Smooth muscle cell (in vitro differentiated cells): ENCODE results near the gene IL3RA. TPM values are rescaled to one million over a fixed set of nuclear protein-coding genes. Genes with fewer than 3 reads are reported as not detected.

ENCODE experiments used
- DNase-seq: peaks from one replicate; lab custom pipeline; 2025; ENCODE audit not compliant: unreplicated experiment; lab: John Stamatoyannopoulos, UW
- H2AFZ ChIP-seq: fragments of 200-600 bp; sonication (generic); 2 replicates; pipeline ENCODE4 v1.6.0; 2016; ENCODE audit warnings: antibody characterized with exemption, low read depth, mild to moderate bottlenecking
- H3F3A ChIP-seq: fragments of 200-600 bp; sonication (generic); 2 replicates; pipeline ENCODE4 v1.6.0; 2017; ENCODE audit warnings: antibody characterized with exemption, low read depth
- H3K27ac ChIP-seq: fragments of 200-600 bp; sonication (generic); 2 replicates; pipeline ENCODE4 v1.5.1; 2016; ENCODE audit warnings: low read depth, mild to moderate bottlenecking
- H3K27me3 ChIP-seq: fragments of 200-600 bp; sonication (generic); 2 replicates; pipeline ENCODE4 v1.6.1; 2016; ENCODE audit warnings: low read depth, mild to moderate bottlenecking
- H3K36me3 ChIP-seq: fragments of 200-600 bp; sonication (generic); 2 replicates; pipeline ENCODE4 v1.5.1; 2016; ENCODE audit warnings: low read depth
- H3K4me1 ChIP-seq: fragments of 200-600 bp; sonication (generic); 2 replicates; pipeline ENCODE4 v1.5.1; 2016; ENCODE audit warnings: low read depth
- H3K4me2 ChIP-seq: fragments of 200-600 bp; sonication (generic); 2 replicates; pipeline ENCODE4 v1.6.0; 2016; ENCODE audit warnings: mild to moderate bottlenecking
- H3K4me3 ChIP-seq: fragments of 200-600 bp; sonication (generic); 2 replicates; pipeline ENCODE4 v1.5.1; 2016; ENCODE audit warnings: mild to moderate bottlenecking
- H3K79me2 ChIP-seq: fragments of 200-600 bp; sonication (generic); 2 replicates; pipeline ENCODE4 v1.6.0; 2016; ENCODE audit warnings: low read depth, mild to moderate bottlenecking
- H3K9ac ChIP-seq: fragments of 200-600 bp; sonication (generic); 2 replicates; pipeline ENCODE4 v1.6.0; 2016; ENCODE audit warnings: low read depth
- H3K9me3 ChIP-seq: fragments of 200-600 bp; sonication (generic); replicated peaks from 2 replicates; pipeline ENCODE4 v1.5.1; 2016; ENCODE audit warnings: low read depth
- H4K20me1 ChIP-seq: fragments of 200-600 bp; sonication (generic); 2 replicates; pipeline ENCODE4 v1.6.0; 2016; ENCODE audit warnings: low read depth
- WGBS: methylation state at CpG from one replicate; pipeline ENCODE4 v1.1.7; 2016; ENCODE audit warnings: low lambda C conversion rate; 5-methylcytosine and 5-hydroxymethylcytosine counted together
- polyA plus RNA-seq: library from polyadenylated mRNA; unstranded; fragments of >200 nt; fragmentation: Nextera tagmentation; extraction: Ambion mirVana; gene quantifications from 2 replicates; pipeline ENCODE4 v1.2.1, GENCODE V29; 2016
- total RNA-seq: library from RNA; depleted of rRNA; stranded (reverse); fragments of >200 nt; gene quantifications from 2 replicates; pipeline ENCODE4 v1.2.3, GENCODE V29; 2014
- TF ChIP-seq, protein P1 (sequence below): fragments of 200-600 bp; sonication (generic); IDR thresholded peaks from 2 replicates; pipeline ENCODE4 v1.5.1; 2017; ENCODE audit warnings: borderline replicate concordance, mild to moderate bottlenecking, antibody characterized with exemption; ENCODE audit not compliant: insufficient read depth, poor library complexity, severe bottlenecking

Gene IL3RA
- total and polyA plus RNA-seq, 2 experiments from 2014 or later: 0.24 TPM; not detected in 1

DNA sequence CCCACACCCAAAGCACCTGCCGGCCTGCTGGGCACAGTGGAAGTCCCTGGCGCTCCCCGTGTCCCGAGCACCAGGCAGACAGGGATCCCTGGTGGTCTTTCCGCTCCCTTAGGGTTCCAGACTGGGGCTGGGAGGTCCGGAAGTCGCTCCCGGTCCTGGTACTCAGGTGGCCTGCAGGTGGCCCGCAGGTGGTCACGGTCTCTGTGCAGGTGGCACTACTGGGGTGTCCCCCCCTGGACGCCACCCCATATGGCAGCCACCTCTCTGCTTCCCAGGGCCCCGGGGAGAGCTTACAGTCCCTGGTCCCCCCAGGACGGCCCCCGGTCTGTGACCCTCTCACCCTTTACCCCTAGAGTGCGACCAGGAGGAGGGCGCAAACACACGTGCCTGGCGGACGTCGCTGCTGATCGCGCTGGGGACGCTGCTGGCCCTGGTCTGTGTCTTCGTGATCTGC is 41.7 kb downstream of the IL3RA start:
- Histone ChIP-seq H3K27ac (no peak overlapping the region), H2AFZ (no peak overlapping the region), H3K36me3 (no peaks in the 10 kb centered on the region), H3K27me3 (no peaks in the 10 kb centered on the region), H4K20me1 (peaks cover 12% of the 10 kb centered on the region), H3K9me3 (no peaks in the 10 kb centered on the region), H3K9ac (no peak overlapping the region), H3K4me2 (no peak overlapping the region), H3K4me1 (no peaks in the 10 kb centered on the region), H3K4me3 (no peak overlapping the region), H3F3A (peaks cover 5% of the 10 kb centered on the region), H3K79me2 (no peaks in the 10 kb centered on the region)
- DNase-seq: no peak
- 98% methylated on average over 24 of the region's 24 CpGs for whole genome bisulfite sequencing
- TF ChIP-seq, protein P1, sequence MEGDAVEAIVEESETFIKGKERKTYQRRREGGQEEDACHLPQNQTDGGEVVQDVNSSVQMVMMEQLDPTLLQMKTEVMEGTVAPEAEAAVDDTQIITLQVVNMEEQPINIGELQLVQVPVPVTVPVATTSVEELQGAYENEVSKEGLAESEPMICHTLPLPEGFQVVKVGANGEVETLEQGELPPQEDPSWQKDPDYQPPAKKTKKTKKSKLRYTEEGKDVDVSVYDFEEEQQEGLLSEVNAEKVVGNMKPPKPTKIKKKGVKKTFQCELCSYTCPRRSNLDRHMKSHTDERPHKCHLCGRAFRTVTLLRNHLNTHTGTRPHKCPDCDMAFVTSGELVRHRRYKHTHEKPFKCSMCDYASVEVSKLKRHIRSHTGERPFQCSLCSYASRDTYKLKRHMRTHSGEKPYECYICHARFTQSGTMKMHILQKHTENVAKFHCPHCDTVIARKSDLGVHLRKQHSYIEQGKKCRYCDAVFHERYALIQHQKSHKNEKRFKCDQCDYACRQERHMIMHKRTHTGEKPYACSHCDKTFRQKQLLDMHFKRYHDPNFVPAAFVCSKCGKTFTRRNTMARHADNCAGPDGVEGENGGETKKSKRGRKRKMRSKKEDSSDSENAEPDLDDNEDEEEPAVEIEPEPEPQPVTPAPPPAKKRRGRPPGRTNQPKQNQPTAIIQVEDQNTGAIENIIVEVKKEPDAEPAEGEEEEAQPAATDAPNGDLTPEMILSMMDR: no peak

DNA sequence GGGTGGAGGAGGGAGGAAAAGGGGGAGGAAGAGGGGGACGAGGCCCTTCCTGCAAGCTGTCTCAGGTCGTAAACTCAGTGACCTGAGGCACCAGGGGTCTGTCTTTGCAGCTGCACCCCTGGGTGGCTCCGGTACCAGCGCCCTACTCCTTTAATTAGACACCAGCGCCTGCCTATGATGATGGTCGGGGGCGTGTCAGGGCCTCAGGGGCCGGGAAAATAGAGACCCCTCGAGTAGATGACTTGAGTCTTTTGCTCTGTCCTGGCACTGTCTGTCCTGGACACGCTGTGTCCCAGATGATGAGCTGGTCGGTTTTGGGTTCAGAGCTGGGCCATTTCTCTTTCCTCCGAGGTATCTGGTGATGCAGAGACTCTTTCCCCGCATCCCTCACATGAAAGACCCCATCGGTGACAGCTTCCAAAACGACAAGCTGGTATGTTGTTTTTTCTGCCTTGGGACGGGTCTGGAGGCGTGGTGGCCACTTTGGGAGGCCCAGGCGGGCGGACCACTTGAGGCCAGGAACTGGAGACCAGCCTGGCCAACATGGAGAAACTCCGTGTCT is 44.2 kb downstream of the IL3RA start:
- no peak overlapping the region for H3K4me3 ChIP-seq
- no peak overlapping the region for H3K4me2 ChIP-seq
- no peak for DNase-seq
- no peaks in the 10 kb centered on the region for H3K4me1 ChIP-seq
- no peak overlapping the region for H3K27ac ChIP-seq
- no peaks in the 10 kb centered on the region for H3K27me3 ChIP-seq
- peaks cover 33% of the 10 kb centered on the region for H4K20me1 ChIP-seq
- no peak overlapping the region for H3K9ac ChIP-seq
- no peak overlapping the region for H2AFZ ChIP-seq
- H3K36me3 ChIP-seq: no peaks in the 10 kb centered on the region
- TF ChIP-seq, protein P1: no peak
- H3K79me2 ChIP-seq: no peaks in the 10 kb centered on the region
- no peaks in the 10 kb centered on the region for H3K9me3 ChIP-seq
- 80% methylated on average over 18 of the region's 20 CpGs for WGBS
- H3F3A ChIP-seq: peaks cover 11% of the 10 kb centered on the region

DNA sequence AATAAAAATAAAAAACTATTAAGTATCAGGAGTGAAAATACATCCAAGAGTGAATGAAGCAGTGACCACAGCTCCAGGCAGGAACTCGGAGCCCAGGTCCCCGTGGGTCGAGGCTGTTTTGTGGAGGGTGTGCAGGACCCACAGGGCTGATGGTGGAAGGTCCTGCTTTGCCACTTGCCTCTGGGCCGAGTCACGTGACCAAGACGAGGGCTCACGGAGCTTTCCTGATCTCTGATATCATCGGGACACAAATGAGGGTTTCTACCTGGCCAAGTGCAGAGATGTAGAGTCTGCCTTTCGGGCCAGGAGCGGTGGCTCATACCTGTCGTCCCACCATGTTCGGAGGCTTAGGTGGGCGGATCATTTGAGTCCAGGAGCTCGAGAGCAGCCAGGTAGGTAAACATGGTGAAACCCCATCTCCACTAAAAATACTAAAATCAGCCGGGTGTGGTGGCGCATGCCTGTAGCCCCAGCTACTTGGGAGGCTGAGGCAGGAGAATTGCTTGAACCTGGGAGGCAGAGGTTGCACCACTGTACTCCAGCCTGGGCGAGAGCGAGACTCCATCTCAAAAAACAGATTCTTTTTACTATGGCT is 48.2 kb downstream of the IL3RA start:
- Histone ChIP-seq H3K4me3 (no peak overlapping the region), H3K4me1 (no peaks in the 10 kb centered on the region), H3K9me3 (no peaks in the 10 kb centered on the region), H3K27ac (no peak overlapping the region), H2AFZ (no peak overlapping the region), H3K4me2 (no peak overlapping the region), H3F3A (peaks cover 13% of the 10 kb centered on the region), H3K9ac (no peak overlapping the region), H3K79me2 (peaks cover 32% of the 10 kb centered on the region), H3K27me3 (no peaks in the 10 kb centered on the region), H4K20me1 (peaks cover 73% of the 10 kb centered on the region), H3K36me3 (peaks cover 7% of the 10 kb centered on the region)
- no peak for DNase-seq
- 94% methylated on average over 18 of the region's 18 CpGs for WGBS
- TF ChIP-seq, protein P1: no peak
